AG20443 (cell line): Measurements from ENCODE around the gene THAP6.
"Not testable (repeated sequence)": the region's sequence is repeated elsewhere in the genome, so short reads cannot be mapped to it uniquely, and the experiment has no call there.

ENCODE experiments used
- DNase-seq: peaks from one replicate; pipeline ENCODE4 v3.0.0; 2012; ENCODE audit warnings: low spot score, mixed read lengths

The THAP6 gene

GRCh38 chr4:75514131-75514948 is at the start of gene THAP6, which contains the start of gene RCHY1:
Gene THAP6, plus strand, starts transcription at chr4:75514473. Its CDS starts 980 bp downstream, at chr4:75515453.
Gene RCHY1, minus strand, starts transcription at chr4:75514403. Its CDS starts 117 bp downstream, at chr4:75514286.
- DNase-seq: peak; percentile 95

DNA sequence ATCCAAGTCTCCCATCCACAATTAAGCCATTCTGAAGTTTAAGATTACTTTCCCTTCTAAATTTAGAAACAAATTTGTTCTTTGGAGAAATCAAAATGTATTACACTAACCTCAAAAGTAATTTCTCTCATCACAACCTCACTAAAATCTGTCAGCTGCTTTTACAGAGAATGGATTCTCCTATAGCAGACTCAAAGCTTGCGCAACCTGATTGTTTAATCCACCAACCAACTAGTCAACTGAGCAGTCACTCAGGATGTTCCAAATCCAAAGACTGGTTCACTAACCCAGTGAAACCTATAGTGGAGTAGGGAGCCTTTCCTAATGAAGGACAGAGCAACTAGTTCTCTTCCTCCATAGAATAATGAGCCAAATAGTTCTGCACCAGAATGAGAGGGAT is 44.4 kb upstream of the THAP6 start:
- no peak for DNase-seq

- DNase-seq: no peak
These were observed 43.5 kb upstream of the THAP6 start for GRCh38 chr4:75470738-75471137.

DNA sequence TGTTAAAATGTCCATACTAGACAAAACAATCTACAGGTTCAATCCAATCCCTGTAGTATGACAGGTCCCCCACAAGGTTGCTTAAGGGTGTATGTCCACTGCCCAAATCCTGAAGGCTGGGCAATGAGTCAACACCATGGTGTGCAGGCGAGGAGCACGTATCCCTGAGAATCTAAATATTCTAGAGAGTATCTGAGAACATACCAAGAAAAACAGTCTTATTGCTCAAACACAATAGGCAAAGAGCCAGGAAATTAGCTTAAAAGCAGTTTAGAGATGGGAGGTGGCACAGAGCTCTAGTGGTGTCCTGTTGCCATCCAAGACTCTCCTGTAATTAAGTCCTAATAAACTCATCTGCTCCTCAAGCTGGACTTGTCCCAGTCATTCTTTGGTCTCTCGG is 37.1 kb upstream of the THAP6 start:
- DNase-seq: no peak

- no peak for DNase-seq
These were observed 30.1 kb upstream of the THAP6 start for GRCh38 chr4:75484190-75484589.

DNA sequence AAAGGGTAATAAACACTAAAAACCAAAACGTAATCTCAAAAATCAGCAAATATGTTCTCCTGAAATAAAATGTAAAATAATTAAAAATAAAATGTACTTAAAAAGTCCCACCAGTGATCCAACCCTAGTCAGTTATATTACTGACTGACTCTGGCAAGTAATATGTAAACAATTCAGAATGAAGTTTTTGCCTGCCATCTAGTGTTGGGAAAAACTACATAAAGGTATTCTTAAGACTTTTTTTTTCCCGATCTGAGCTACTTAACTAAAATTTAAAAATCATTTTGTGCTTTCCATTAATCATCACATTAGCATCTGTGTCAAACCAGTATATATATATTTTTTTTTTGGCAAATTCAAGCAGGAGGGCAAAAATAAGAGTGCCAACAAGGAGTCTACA is 24.1 kb upstream of the THAP6 start:
- no peak for DNase-seq

GRCh38 chr4:75494563-75494962 is 19.7 kb upstream of the THAP6 start:
- peak; percentile 50 for DNase-seq

GRCh38 chr4:75495476-75495875 is 18.8 kb upstream of the THAP6 start:
- no peak for DNase-seq

- no peak for DNase-seq
These were observed 17.9 kb upstream of the THAP6 start for GRCh38 chr4:75496406-75496805.

DNA sequence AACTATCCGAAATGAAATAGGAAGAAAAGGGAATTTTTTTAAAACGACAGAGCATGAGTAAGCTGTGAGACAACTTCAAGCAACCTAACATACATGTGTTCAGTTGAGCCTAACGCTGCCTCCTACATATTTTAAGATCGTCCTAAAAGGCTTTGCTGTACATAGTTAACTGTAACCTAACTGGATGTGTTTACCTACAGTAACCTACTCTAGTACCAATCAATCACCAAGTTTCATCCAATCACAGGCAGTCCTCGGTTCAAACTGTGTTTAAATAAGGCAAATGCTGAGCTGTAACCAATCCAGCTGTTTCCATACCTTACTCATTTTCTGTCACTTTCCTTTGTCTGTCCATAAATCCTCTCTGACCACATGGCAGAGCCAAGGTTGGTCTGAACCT is 17.1 kb upstream of the THAP6 start:
- no peak for DNase-seq

- DNase-seq: no peak
These were observed 16.2 kb upstream of the THAP6 start for GRCh38 chr4:75498041-75498440.

DNA sequence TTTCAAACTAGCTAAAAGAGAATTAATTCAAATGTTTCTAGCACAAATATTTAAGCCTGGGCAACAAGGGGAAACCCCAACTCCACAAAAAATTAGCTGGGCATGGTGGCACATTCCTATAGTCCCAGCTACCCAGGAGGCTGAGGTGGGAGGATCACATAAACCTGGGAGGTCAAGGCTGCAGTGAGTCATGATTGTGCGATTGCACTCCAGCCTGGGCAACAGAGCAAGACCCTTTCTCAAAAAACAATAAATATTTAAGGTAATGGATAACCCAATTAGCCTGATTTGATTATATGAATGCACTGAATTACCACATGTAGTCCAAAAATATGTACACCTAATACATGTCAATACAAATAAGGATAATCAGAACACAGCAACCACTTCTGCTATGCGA is 14.4 kb upstream of the THAP6 start:
- DNase-seq: no peak

DNA sequence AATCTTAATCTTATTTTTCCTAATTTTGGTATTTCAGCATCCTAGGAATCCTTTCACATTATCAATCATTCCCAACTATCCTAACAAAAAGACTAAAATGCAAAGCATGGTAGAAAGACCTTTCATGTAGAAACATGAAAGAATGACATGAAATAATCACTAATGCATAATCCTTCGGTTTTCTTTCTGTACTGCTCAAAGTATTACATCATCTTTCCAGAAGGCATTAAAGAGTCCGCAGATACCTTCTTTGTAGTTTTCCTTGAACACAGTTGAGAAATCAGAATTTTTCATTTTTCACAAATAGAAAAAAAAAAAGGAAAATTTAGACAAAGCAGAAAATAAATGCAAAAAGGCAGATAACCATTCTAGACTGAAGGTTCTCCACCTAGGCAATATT is 11.6 kb upstream of the THAP6 start:
- DNase-seq: no peak

DNA sequence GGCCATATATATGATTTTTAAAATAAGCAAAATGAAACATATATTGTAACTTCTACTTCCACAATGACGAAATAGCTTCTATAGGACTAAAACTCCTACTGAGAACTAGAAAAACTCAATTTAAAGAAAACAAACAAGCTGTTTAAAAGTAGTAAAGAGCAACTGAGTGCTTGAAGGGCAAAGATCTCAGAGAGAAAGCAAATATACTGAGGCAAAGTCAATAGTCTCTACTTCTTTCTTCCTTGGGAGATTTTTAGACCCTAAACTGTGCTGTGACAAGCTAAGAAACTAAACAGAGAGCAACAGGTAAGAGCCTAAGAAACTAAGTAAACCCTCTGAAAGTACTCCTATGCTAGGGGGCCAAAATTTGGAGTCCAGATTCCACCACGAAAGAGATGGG is 8.6 kb upstream of the THAP6 start:
- DNase-seq: no peak

GRCh38 chr4:75509592-75509991 is 4.7 kb upstream of the THAP6 start:
- DNase-seq: not testable (repeated sequence)

DNA sequence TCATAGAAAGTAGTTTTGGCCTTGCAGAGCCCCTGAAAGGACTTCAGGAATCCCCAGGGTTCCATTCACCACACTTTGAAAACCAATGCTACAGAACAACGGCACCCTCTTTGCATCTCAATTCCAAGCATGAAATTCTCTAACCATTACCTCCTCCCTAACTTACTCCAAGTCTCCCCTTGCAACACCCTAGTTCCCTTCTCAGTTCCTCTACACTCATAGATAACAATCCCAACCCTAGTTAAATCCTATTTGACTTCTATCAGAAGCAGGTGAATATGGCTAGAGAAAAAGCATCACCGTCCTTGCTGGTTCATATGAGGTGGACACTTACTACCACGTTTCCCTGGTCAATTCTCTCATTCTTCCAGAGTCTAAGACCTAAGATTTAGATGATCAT is 2.4 kb upstream of the THAP6 start:
- DNase-seq: no peak

DNA sequence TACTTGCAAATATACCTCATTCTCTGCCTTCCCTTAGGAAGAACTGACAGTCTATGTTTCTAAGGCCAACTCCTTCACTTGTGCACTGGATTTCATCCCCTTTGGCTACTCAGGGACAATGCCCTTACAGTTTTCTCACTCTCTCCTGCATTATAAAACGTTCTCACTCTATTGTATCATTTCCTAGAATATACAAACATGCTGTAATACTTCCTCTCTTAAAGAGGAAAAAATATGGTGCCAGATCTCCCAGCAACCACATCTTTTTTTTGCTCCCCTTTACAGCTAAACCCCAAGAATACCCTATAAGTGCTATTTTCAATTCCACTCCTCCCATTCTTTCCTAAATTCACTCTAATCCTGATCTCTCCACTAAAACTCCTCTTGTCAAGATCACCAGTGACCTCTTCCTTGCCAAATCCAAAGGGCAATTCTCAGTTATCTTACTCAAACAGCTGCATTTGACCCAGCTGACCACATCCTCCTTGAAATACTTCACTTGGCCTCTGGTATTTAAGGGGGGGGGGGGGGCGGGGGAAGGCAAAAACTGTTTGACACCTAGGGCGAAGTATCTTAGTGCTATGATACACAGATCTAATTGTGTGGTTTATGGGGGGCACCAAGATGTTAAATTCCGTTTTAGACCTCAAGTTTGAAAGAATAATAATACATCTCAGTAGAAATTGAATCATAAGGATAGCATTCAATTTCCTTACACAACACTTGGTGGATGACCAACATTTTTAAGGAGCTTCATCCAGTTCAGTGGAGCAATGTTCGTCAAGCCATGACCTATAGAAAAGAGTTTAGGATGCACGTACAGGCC is 1.7 kb upstream of the THAP6 start:
- DNase-seq: peak; percentile 37

DNA sequence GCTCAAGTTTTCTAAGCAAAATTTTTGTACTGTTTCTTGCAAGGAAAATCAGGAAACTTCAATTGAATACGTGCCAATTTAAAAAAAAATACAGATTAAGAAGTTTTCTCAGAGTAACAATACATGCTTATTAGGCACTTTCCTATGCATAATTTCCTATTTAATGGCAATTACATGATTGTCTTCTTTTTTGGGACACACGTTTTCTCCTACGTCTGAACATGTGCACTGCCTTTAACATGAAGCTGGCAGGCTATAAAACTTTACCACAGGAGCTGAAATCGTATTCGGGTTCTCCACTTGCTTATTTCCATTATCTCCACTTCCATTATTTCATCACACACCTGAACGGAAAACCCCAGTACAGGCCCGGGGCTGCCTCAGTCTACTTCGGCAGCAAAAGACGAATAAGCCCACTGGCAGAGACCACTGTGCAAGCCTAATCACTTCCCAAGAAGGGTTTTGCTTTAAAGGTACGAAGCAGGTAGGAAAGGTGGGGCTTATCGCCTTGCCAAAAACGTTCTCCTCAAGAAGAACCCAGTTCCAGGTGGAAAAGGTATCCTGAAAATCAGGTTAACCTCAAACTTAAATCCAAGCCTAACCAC is 645 bp upstream of the THAP6 start:
- DNase-seq: no peak

DNA sequence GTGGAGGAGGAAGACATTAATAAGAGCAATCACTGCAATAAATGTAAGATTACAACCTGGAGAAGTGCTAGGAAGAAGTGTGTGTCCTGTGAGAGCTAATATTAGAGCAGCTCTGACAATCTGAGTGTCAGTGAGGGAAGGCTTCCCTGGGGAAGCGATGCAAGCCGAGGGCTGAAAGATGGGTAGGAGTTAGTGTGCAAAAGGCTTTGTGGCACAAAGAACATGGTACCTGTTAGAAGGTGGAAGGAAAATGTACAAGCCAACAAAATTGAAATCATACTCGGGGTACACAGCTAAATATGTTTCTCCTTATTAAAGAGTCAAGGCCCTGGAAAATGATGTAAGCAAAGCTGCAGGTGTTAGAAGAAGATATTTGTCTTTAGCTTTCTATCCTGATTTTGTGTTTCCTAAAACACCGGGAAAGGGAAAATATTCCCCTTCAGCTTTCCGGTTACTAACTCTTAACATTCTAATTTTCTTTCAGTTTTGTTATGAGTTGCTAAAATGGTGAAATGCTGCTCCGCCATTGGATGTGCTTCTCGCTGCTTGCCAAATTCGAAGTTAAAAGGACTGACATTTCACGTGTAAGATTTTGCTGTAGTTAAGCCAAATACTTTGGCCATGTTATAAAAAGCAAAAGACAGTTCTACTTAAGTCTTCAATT is 808 bp downstream of the THAP6 start:
- DNase-seq: peak; percentile 9

DNA sequence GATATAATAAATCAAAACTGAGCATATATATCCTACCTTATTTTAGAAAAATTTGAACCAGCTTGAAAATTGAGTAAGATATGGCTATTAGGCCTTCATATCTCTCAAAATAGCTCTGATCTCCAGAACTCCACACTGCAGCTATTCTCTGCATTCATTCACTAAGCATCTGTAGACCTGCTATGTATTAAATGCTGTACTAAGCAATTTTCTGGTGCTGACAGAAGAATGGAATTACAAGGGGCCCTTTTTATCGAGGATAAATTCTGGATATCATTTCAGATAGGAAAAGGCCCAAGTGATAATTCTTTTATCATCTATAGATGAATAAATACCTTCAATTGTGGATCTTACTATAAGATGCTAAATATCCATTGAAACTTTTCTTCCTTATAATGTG is 1.9 kb downstream of the THAP6 start:
- no peak for DNase-seq

DNA sequence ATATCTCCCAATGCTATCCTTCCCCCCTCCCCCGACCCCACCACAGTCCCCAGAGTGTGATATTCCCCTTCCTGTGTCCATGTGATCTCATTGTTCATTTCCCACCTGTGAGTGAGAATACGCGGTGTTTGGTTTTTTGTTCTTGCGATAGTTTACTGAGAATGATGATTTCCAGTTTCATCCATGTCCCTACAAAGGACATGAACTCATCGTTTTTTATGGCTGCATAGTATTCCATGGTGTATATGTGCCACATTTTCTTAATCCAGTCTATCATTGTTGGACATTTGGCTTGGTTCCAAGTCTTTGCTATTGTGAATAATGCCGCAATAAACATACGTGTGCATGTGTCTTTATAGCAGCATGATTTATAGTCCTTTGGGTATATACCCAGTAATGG is 5.2 kb downstream of the THAP6 start:
- DNase-seq: not testable (repeated sequence)

DNA sequence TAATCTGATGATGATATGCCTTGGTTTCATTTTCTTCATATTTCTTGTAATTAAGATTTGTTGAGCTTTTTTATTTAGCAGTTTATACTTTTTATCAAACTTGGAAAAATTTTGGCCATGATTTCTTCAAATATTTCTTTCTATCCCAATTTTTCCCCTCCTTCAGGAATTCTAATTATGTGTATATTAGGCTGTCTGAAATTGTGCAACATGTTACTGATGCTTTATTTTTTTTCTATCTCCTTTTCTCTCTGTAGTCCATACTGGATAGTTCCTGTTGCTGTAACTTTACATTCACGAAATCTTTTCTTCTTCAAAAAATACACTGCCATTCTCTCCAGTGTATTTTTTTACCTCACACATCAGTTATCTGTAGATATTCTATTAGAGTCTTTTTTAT is 10.8 kb downstream of the THAP6 start:
- DNase-seq: no peak
